ENCODE results near the gene SH3TC1. TPM values are rescaled to one million over a fixed set of nuclear protein-coding genes. Genes with fewer than 3 reads are reported as not detected.

SH3TC1 gene
- total RNA-seq, 2 experiments from 2014 or later = 16.2 to 17.5 TPM

DNA sequence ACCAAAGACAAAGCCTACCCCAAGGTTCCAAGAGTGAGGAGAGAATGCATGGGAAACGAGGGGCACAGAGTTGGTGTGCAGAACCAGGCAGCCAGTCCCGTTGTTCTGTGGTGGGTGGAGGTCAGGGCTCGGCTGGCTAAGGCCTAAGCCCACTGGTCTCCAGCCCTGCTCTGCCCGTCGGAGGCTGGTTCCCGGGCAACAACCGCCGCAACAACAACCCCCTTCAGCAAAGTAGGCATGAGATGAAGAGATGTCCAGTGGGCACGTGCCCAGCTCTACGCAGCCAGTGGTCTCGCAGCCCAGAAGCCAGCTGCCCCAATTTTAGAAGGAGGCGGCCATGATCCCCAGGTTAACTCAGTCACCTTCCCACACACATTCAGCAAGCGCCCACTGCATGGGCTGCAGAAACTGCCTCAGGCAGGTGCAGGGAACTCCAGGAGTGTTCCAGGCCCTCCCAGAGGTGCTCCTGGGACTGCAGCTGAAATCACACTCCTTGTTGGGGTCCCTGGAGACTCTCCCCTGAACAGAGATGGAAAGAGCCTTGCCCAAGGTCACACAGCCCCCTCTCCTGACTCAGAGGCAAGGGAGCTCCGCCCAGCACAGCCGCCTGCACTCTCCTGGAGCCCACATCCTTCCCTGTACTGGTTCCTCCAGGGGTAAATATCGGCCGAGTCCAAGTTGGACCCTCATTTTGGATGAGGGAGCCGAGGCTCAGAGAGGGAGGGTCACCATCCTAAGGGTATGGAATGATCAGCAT, 45.1 kb downstream of the SH3TC1 start:
- Mint-ChIP-seq H3K27me3 (no peaks in the 10 kb centered on the region), H3K9me3 (no peaks in the 10 kb centered on the region), H3K27ac (no peak overlapping the region), H3K4me1 (ENCODE audit: low read depth) (peaks cover 7% of the 10 kb centered on the region), H3K4me3 (no peak overlapping the region), H3K36me3 (ENCODE audit: low read depth) (no peaks in the 10 kb centered on the region)
- CTCF ChIA-PET = interaction anchor here (1.2 kb wide), 1 partner anchor 9 kb away, joined by 3 read pairs; no protein-coding TSS in a partner anchor
- DNase-seq = no peak
- intact Hi-C loops (cut with micrococcal nuclease) = loop anchor here (5.0 kb wide), 1 partner anchor 158 kb away; no protein-coding TSS in a partner anchor
- TF ChIP-seq, protein P1, sequence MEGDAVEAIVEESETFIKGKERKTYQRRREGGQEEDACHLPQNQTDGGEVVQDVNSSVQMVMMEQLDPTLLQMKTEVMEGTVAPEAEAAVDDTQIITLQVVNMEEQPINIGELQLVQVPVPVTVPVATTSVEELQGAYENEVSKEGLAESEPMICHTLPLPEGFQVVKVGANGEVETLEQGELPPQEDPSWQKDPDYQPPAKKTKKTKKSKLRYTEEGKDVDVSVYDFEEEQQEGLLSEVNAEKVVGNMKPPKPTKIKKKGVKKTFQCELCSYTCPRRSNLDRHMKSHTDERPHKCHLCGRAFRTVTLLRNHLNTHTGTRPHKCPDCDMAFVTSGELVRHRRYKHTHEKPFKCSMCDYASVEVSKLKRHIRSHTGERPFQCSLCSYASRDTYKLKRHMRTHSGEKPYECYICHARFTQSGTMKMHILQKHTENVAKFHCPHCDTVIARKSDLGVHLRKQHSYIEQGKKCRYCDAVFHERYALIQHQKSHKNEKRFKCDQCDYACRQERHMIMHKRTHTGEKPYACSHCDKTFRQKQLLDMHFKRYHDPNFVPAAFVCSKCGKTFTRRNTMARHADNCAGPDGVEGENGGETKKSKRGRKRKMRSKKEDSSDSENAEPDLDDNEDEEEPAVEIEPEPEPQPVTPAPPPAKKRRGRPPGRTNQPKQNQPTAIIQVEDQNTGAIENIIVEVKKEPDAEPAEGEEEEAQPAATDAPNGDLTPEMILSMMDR (IDR thresholded peaks at IDR 0.05) = no peak
- POLR2A ChIA-PET = interaction anchor here (1.5 kb wide), 1 partner anchor 16 kb away, joined by 4 read pairs; no protein-coding TSS in a partner anchor
- no peak for ATAC-seq

GRCh38 chr4:8244931-8245460, 45.9 kb downstream of the SH3TC1 start:
- intact Hi-C loops (cut with micrococcal nuclease) = loop anchor here (5.0 kb wide), 1 partner anchor 157 kb away; no protein-coding TSS in a partner anchor
- peaks cover 7% of the 10 kb centered on the region for H3K4me1 Mint-ChIP-seq (ENCODE audit: low read depth)
- CTCF ChIA-PET = interaction anchor here (0.9 to 1.2 kb wide), 2 partner anchors 10 to 158 kb away, joined by 3 read pairs; no protein-coding TSS in a partner anchor

DNA sequence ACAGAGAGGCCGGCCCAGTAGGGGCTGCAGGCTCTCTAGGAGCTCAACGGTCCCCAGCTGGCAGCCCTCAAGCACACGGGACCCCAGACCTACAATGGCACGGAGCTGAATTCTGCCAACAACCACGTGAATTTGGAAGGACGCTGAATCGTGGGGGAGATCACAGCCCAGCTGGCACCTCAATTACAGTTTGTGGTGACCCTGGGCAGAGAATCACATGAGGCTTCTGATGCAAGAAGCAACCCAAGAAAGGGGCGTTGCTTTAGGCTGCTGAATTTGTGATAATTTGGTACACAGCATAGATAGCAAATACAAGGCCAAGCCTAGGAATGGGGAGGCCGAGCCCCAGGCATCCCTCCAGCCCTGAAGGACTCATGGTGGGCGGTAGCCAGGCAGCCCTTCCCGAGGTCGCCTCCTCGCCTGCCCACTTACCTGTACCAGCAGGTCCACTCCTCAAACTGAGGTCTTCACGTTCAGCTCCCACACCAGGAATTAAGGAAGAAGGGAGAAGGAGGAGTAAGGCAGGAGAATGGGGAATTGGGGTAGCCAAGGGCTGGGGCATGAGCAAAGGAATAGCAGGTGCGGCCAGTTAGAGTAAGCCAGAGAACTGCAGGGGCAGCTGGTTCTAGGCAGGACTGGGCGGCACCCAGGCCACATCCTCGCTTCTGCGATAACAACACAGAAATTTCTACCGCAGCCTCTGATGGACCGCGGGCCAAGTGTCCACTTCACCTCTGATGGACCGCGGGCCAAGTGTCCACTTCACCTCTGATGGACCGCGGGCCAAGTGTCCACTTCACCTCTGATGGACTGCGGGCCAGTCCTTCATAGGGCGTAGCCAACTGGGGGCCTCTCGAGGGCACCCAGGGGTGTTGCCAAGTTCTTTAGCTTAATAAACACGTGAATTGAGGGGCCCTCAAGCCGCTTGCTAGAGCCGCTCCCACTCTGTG, 47.1 kb downstream of the SH3TC1 start:
- POLR2A ChIA-PET = no interaction called here
- intact Hi-C loops (cut with micrococcal nuclease) = no loop called here
- TF ChIP-seq, protein P1 (IDR thresholded peaks at IDR 0.05) = no peak
- H3K36me3 Mint-ChIP-seq (ENCODE audit: low read depth) = no peaks in the 10 kb centered on the region
- H3K27ac Mint-ChIP-seq = no peak overlapping the region
- H3K9me3 Mint-ChIP-seq = no peaks in the 10 kb centered on the region
- H3K27me3 Mint-ChIP-seq = no peaks in the 10 kb centered on the region
- DNase-seq = no peak
- H3K4me1 Mint-ChIP-seq (ENCODE audit: low read depth) = peaks cover 7% of the 10 kb centered on the region
- ATAC-seq = no peak
- H3K4me3 Mint-ChIP-seq = no peak overlapping the region
- CTCF ChIA-PET = interaction anchor here (0.9 kb wide), 1 partner anchor 157 kb away, joined by 3 read pairs; no protein-coding TSS in a partner anchor

More at GRCh38 chr4:8244931-8245460, 45.9 kb downstream of the SH3TC1 start:
- DNase-seq (no peak), ATAC-seq (no peak)
- POLR2A ChIA-PET = interaction anchor here (1.5 kb wide), 1 partner anchor 17 kb away, joined by 4 read pairs; no protein-coding TSS in a partner anchor
- TF ChIP-seq, protein P1 (IDR thresholded peaks at IDR 0.05) = no peak
- H3K36me3 Mint-ChIP-seq (ENCODE audit: low read depth) = no peaks in the 10 kb centered on the region
- H3K9me3 Mint-ChIP-seq = no peaks in the 10 kb centered on the region
- no peak overlapping the region for H3K4me3 Mint-ChIP-seq
- H3K27ac Mint-ChIP-seq = no peak overlapping the region
- H3K27me3 Mint-ChIP-seq = no peaks in the 10 kb centered on the region

GRCh38 chr4:8247047-8247930, 48.2 kb downstream of the SH3TC1 start:
- Mint-ChIP-seq H3K27ac (no peak overlapping the region), H3K9me3 (no peaks in the 10 kb centered on the region), H3K36me3 (ENCODE audit: low read depth) (no peaks in the 10 kb centered on the region), H3K27me3 (no peaks in the 10 kb centered on the region), H3K4me3 (no peak overlapping the region), H3K4me1 (ENCODE audit: low read depth) (no peaks in the 10 kb centered on the region)
- POLR2A ChIA-PET = no interaction called here
- intact Hi-C loops (cut with micrococcal nuclease) = no loop called here
- DNase-seq (no peak), ATAC-seq (no peak)
- CTCF ChIA-PET = interaction anchor here (0.8 kb wide), 1 partner anchor 155 kb away, joined by 3 read pairs; no protein-coding TSS in a partner anchor
- TF ChIP-seq, protein P1 (IDR thresholded peaks at IDR 0.05) = no peak
